HL-60 (cell line): Measurements from ENCODE around the gene FABP1.

Experiments used
- DNase-seq, 2 experiments: peaks; one replicate each; pipeline ENCODE4 v3.0.0-alpha.2; 2010 to 2020; ENCODE audit warnings: low read depth in 1 of 2, low spot score in 1 of 2
- H3K27ac ChIP-seq: fragments of 250-450 bp; sonication (Bioruptor Pico); replicated peaks from 2 replicates; pipeline ENCODE4 v1.5.1; 2020; ENCODE audit warnings: mild to moderate bottlenecking, moderate library complexity
- H3K27me3 ChIP-seq: fragments of 250-450 bp; sonication (Bioruptor Pico); 2 replicates; pipeline ENCODE4 v1.5.1; 2021; ENCODE audit warnings: mild to moderate bottlenecking, moderate library complexity; ENCODE audit not compliant: insufficient read depth, poor library complexity, severe bottlenecking
- H3K4me3 ChIP-seq: replicated peaks from 2 replicates; pipeline ENCODE4 v1.5.1; 2011; ENCODE audit warnings: mild to moderate bottlenecking, control low read depth, low read length; ENCODE audit not compliant: insufficient read depth
- GABPA ChIP-seq: IDR thresholded peaks from 2 replicates; pipeline ENCODE4 v1.6.1; 2012; ENCODE audit warnings: low read depth
- POLR2AphosphoS5 ChIP-seq: IDR thresholded peaks from 2 replicates; pipeline ENCODE4 v1.6.1; 2012; ENCODE audit warnings: low read depth
- SPI1 ChIP-seq: IDR thresholded peaks from 2 replicates; pipeline ENCODE4 v1.6.1; 2012; ENCODE audit warnings: low read depth, mild to moderate bottlenecking, borderline replicate concordance
- TF ChIP-seq, protein P1 (sequence below): IDR thresholded peaks from one replicate; pipeline ENCODE4 v1.5.1; 2011; ENCODE audit warnings: low read length, control low read depth, inconsistent platforms; ENCODE audit not compliant: insufficient read depth
- TF ChIP-seq, protein P2 (sequence below): IDR thresholded peaks from 2 replicates; pipeline ENCODE4 v1.6.1; 2012; ENCODE audit warnings: low read depth; ENCODE audit not compliant: insufficient replicate concordance

The FABP1 gene

DNA sequence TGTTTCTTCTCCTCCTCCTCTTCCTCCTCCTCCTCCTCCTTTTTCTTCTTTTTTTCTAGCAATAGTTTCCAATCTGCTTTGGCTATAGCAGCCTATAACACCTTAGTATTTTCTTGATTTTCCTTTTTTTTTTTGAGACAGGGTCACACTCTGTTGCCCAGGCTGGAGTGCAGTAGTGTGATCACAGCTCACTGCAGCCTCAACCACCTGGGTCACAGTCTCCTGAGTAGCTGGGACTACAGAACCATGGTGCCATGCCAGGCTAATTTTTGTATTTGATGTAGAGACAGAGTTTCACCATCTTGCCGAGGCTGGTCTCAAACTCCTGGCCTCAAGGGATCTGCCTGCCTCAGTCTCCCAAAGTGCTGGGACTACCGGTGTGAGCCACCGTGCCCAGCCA, 31.6 kb upstream of the FABP1 start:
- no peak overlapping the region for H3K27ac ChIP-seq

DNA sequence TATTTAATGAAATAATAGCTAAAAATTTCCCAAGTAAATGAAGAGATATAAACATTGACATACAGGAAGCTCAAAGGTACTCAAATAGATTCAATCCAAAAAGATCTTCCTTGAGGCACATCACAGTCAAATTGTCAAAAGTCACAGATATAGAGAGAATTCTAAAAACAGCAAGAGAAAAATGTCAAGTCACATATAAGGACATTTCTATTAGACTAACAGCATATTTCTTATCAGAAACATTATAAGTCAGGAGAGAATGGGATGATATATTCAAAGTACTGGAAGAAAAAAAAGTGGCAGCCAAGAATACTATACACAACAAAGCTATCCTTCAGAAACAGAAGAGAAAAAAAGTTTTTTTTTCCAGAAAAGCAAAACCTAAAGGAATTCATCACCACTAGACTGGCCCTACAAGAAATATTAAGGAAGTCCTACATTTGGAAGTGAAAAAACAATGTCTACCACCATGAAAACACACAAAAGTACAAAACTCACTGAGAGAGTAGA, 21.1 kb upstream of the FABP1 start:
- TF ChIP-seq GABPA (no peak), SPI1 (no peak), POLR2AphosphoS5 (no peak)
- TF ChIP-seq, protein P1, sequence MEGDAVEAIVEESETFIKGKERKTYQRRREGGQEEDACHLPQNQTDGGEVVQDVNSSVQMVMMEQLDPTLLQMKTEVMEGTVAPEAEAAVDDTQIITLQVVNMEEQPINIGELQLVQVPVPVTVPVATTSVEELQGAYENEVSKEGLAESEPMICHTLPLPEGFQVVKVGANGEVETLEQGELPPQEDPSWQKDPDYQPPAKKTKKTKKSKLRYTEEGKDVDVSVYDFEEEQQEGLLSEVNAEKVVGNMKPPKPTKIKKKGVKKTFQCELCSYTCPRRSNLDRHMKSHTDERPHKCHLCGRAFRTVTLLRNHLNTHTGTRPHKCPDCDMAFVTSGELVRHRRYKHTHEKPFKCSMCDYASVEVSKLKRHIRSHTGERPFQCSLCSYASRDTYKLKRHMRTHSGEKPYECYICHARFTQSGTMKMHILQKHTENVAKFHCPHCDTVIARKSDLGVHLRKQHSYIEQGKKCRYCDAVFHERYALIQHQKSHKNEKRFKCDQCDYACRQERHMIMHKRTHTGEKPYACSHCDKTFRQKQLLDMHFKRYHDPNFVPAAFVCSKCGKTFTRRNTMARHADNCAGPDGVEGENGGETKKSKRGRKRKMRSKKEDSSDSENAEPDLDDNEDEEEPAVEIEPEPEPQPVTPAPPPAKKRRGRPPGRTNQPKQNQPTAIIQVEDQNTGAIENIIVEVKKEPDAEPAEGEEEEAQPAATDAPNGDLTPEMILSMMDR, result no peak
- Histone ChIP-seq H3K27me3 (no peaks in the 10 kb centered on the region), H3K27ac (no peak overlapping the region), H3K4me3 (no peak overlapping the region)
- no peak for DNase-seq

More for the DNA sequence above, 31.6 kb upstream of the FABP1 start:
- H3K4me3 ChIP-seq, result no peak overlapping the region
- no peaks in the 10 kb centered on the region for H3K27me3 ChIP-seq
- TF ChIP-seq SPI1, result no peak
- TF ChIP-seq, protein P2, sequence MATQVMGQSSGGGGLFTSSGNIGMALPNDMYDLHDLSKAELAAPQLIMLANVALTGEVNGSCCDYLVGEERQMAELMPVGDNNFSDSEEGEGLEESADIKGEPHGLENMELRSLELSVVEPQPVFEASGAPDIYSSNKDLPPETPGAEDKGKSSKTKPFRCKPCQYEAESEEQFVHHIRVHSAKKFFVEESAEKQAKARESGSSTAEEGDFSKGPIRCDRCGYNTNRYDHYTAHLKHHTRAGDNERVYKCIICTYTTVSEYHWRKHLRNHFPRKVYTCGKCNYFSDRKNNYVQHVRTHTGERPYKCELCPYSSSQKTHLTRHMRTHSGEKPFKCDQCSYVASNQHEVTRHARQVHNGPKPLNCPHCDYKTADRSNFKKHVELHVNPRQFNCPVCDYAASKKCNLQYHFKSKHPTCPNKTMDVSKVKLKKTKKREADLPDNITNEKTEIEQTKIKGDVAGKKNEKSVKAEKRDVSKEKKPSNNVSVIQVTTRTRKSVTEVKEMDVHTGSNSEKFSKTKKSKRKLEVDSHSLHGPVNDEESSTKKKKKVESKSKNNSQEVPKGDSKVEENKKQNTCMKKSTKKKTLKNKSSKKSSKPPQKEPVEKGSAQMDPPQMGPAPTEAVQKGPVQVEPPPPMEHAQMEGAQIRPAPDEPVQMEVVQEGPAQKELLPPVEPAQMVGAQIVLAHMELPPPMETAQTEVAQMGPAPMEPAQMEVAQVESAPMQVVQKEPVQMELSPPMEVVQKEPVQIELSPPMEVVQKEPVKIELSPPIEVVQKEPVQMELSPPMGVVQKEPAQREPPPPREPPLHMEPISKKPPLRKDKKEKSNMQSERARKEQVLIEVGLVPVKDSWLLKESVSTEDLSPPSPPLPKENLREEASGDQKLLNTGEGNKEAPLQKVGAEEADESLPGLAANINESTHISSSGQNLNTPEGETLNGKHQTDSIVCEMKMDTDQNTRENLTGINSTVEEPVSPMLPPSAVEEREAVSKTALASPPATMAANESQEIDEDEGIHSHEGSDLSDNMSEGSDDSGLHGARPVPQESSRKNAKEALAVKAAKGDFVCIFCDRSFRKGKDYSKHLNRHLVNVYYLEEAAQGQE, result no peak
- TF ChIP-seq, protein P1, result no peak
- TF ChIP-seq GABPA, result no peak
- TF ChIP-seq POLR2AphosphoS5, result no peak
- no peak for DNase-seq

DNA sequence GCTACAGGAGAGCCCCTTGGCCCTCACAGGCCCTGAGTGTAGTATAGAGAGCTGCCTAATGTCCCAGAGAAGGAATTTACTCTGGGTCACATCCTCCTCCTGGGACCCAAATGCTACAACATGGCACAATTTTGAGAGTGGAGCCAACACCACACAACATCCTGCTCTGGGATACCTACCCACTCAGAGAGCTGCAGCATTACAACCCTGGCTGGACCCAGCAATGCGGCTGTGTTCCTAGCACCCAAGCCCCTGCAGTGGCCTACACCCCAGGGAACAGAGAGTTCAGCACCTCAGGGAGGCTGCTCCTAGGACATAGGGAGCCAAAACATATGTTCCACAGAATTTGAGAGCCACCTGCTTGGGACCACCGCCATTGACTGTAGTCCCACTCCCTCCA, 19.3 kb upstream of the FABP1 start:
- Histone ChIP-seq H3K4me3 (no peak overlapping the region), H3K27me3 (no peaks in the 10 kb centered on the region), H3K27ac (no peak overlapping the region)
- TF ChIP-seq, protein P1, result no peak
- TF ChIP-seq POLR2AphosphoS5 (no peak), GABPA (no peak), SPI1 (no peak)
- TF ChIP-seq, protein P2, result no peak
- no peak for DNase-seq

DNA sequence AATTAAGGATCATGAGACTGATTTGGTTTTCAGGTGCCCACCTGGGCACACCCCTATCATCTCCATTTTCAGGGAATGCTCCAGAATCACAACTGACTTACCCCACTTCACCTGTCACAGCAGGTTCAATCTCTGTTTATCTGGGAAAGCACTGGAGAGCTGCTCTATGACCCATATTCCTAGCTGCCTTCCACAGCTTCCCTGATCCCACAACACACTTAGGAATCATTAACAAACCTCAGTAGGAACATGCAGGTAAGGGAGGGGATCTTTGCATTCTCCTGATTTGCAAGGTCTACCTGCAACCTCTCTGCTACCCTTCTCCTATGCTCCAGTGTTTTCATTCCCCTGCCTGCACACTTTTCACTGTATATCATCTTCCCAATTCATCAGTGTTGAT, 18.7 kb upstream of the FABP1 start:
- Histone ChIP-seq H3K27me3 (no peaks in the 10 kb centered on the region), H3K27ac (no peak overlapping the region), H3K4me3 (no peak overlapping the region)
- no peak for DNase-seq
- TF ChIP-seq SPI1 (no peak), GABPA (no peak), POLR2AphosphoS5 (no peak)
- TF ChIP-seq, protein P1, result no peak
- TF ChIP-seq, protein P2, result no peak
